Body of pancreas (tissue), 4 donors: ENCODE results near the gene ST3GAL5.

Experiments used
- CTCF ChIP-seq, 7 experiments: fragments of 450-650 bp in 4 of 7; fragments of 200-600 bp in 3 of 7; sonication (generic) in 3 of 7; IDR thresholded peaks; one replicate each; pipeline ENCODE4 v1.5.1; 2016 to 2019; ENCODE audit warnings: antibody characterized with exemption in 7 of 7
- POLR2A ChIP-seq, 3 donors: fragments of 450-650 bp; IDR thresholded peaks; one replicate each; pipeline ENCODE4 v1.6.1; 2016; ENCODE audit warnings: antibody characterized with exemption in 3 of 3, mild to moderate bottlenecking in 2 of 3

GRCh38 chr2:85935170-85935745 is 46.5 kb upstream of the ST3GAL5 start:
- TF ChIP-seq CTCF (IDR thresholded peaks at IDR 0.05): no peak
- TF ChIP-seq POLR2A (IDR thresholded peaks at IDR 0.05): no peak
